GM12892 (cell line): Measurements from ENCODE around the gene RBMS3.

Experiments used
- POLR2A ChIP-seq: IDR thresholded peaks from 2 replicates; pipeline ENCODE4 v1.6.1; 2011; ENCODE audit warnings: low read depth, low read length, control low read depth
- POLR2AphosphoS5 ChIP-seq: IDR thresholded peaks from 2 replicates; pipeline ENCODE4 v1.6.1; 2011; ENCODE audit warnings: low read depth, low read length, control low read depth
- TAF1 ChIP-seq: IDR thresholded peaks from 2 replicates; pipeline ENCODE4 v1.6.1; 2011; ENCODE audit warnings: low read depth, mild to moderate bottlenecking, control low read depth, low read length, borderline replicate concordance

- TF ChIP-seq POLR2AphosphoS5 = no peak
- TF ChIP-seq POLR2A = no peak
- TF ChIP-seq TAF1 = no peak
Measured at GRCh38 chr3:29452934-29453283, 172.0 kb downstream of the RBMS3 start.
